Measurements from ENCODE around the gene TMC1. TPM values are rescaled to one million over a fixed set of nuclear protein-coding genes. Genes with fewer than 3 reads are reported as not detected.

Gene TMC1
- polyA plus RNA-seq, 3 donors = 0.16 to 0.55 (median 0.40) TPM

- no peak overlapping the region for H3K27ac Mint-ChIP-seq
- H3K9me3 ChIP-seq (replicated peaks in 1 of 2; ENCODE audit: control insufficient read depth in 1 of 2, insufficient read depth in 1 of 2, low read length in 2 of 2) = no peaks in the 10 kb centered on the region
- H3K27ac ChIP-seq (ENCODE audit: low read depth in 1 of 2, low read length in 2 of 2) = no peak overlapping the region
- no peaks in the 10 kb centered on the region for H4K20me1 ChIP-seq (ENCODE audit: insufficient read depth, low read length)
- no peaks in the 10 kb centered on the region for H3K27me3 ChIP-seq (ENCODE audit: control insufficient read depth in 2 of 2, insufficient read depth in 2 of 2, low read length in 2 of 2)
- no peak overlapping the region for H3K9ac ChIP-seq (ENCODE audit: insufficient read depth, low read length, poor library complexity, severe bottlenecking)
- WGBS (ENCODE audit: insufficient coverage) = no CpG with 5 or more reads among the region's 1 CpG
- H3K9me3 Mint-ChIP-seq = no peaks in the 10 kb centered on the region
- no peaks in the 10 kb centered on the region for H3K36me3 ChIP-seq (replicated peaks in 1 of 2; ENCODE audit: control insufficient read depth in 1 of 2, insufficient read depth in 2 of 2, low read length in 2 of 2)
- H3K4me1 ChIP-seq (ENCODE audit: control insufficient read depth in 1 of 2, insufficient read depth in 2 of 2, low read length in 2 of 2) = no peaks in the 10 kb centered on the region
- no peak overlapping the region for H3K4me3 Mint-ChIP-seq
- H2AFZ ChIP-seq (ENCODE audit: insufficient read depth, low read depth, low read length, poor library complexity, severe bottlenecking) = no peak overlapping the region
- H3K79me2 ChIP-seq (ENCODE audit: insufficient read depth, low read length) = no peaks in the 10 kb centered on the region
- H3K4me1 Mint-ChIP-seq = peaks cover 7% of the 10 kb centered on the region
- H3K36me3 Mint-ChIP-seq = no peaks in the 10 kb centered on the region
- H3K4me2 ChIP-seq (replicated peaks; ENCODE audit: extremely low read depth, low read length, poor library complexity, severe bottlenecking) = no peak overlapping the region
- no peaks in the 10 kb centered on the region for H3K27me3 Mint-ChIP-seq (ENCODE audit: low read depth in 3 of 3)
- no peak for TF ChIP-seq CTCF (IDR thresholded peaks at IDR 0.05)
- no peak overlapping the region for H3K4me3 ChIP-seq (replicated peaks in 1 of 3; ENCODE audit: low read depth in 2 of 3, low read length in 3 of 3)
- intact Hi-C loops (cut with micrococcal nuclease) = no loop called here
- DNase-seq = no peak
These were observed 352.0 kb downstream of the TMC1 start for GRCh38 chr9:72873456-72873855.

- Mint-ChIP-seq H3K9me3 (no peaks in the 10 kb centered on the region), H3K27ac (no peak overlapping the region), H3K4me1 (peaks cover 3% of the 10 kb centered on the region), H3K36me3 (no peaks in the 10 kb centered on the region), H3K4me3 (no peak overlapping the region), H3K27me3 (ENCODE audit: low read depth in 3 of 3) (no peaks in the 10 kb centered on the region)
- Histone ChIP-seq H3K9me3 (replicated peaks in 1 of 2; ENCODE audit: control insufficient read depth in 1 of 2, insufficient read depth in 1 of 2, low read length in 2 of 2) (no peaks in the 10 kb centered on the region), H3K79me2 (ENCODE audit: insufficient read depth, low read length) (no peaks in the 10 kb centered on the region), H3K9ac (ENCODE audit: insufficient read depth, low read length, poor library complexity, severe bottlenecking) (no peak overlapping the region), H3K4me2 (replicated peaks; ENCODE audit: extremely low read depth, low read length, poor library complexity, severe bottlenecking) (no peak overlapping the region), H3K4me3 (replicated peaks in 1 of 3; ENCODE audit: low read depth in 2 of 3, low read length in 3 of 3) (no peak overlapping the region), H3K27me3 (ENCODE audit: control insufficient read depth in 2 of 2, insufficient read depth in 2 of 2, low read length in 2 of 2) (no peaks in the 10 kb centered on the region), H3K27ac (ENCODE audit: low read depth in 1 of 2, low read length in 2 of 2) (no peak overlapping the region), H4K20me1 (ENCODE audit: insufficient read depth, low read length) (no peaks in the 10 kb centered on the region), H3K4me1 (ENCODE audit: control insufficient read depth in 1 of 2, insufficient read depth in 2 of 2, low read length in 2 of 2) (no peaks in the 10 kb centered on the region), H3K36me3 (replicated peaks in 1 of 2; ENCODE audit: control insufficient read depth in 1 of 2, insufficient read depth in 2 of 2, low read length in 2 of 2) (no peaks in the 10 kb centered on the region), H2AFZ (ENCODE audit: insufficient read depth, low read depth, low read length, poor library complexity, severe bottlenecking) (no peak overlapping the region)
- no peak for TF ChIP-seq CTCF (IDR thresholded peaks at IDR 0.05)
- intact Hi-C loops (cut with micrococcal nuclease) = no loop called here
- WGBS (ENCODE audit: insufficient coverage) = no CpG with 5 or more reads among the region's 2 CpGs
- DNase-seq = no peak
These were observed 352.9 kb downstream of the TMC1 start for GRCh38 chr9:72874344-72874743.
